Mucosa of descending colon (tissue), 3 donors: ENCODE data around the gene PLSCR4. TPM values are rescaled to one million over a fixed set of nuclear protein-coding genes. Genes with fewer than 3 reads are reported as not detected.

Experiments used
- ATAC-seq: fragments of 200-7000 bp; cut with Tn5 transposase; one replicate; pipeline ENCODE4 v1.9.1; 2020; ENCODE audit warnings: mild to moderate bottlenecking, moderate library complexity
- DNase-seq, 3 donors: peaks; one replicate each; pipeline ENCODE4 v3.0.0-alpha.2; 2020
- H3K36me3 ChIP-seq: fragments of 200-600 bp; one replicate; pipeline ENCODE4 v1.8.0; 2021; ENCODE audit warnings: low read depth, mild to moderate bottlenecking
- H3K4me1 ChIP-seq: fragments of 200-600 bp; one replicate; pipeline ENCODE4 v1.8.0; 2021; ENCODE audit warnings: low read depth, mild to moderate bottlenecking
- H3K4me3 ChIP-seq: fragments of 200-600 bp; one replicate; pipeline ENCODE4 v1.8.0; 2021; ENCODE audit warnings: mild to moderate bottlenecking
- H3K9me3 ChIP-seq: fragments of 200-600 bp; one replicate; pipeline ENCODE4 v1.8.0; 2021; ENCODE audit warnings: mild to moderate bottlenecking
- CTCF ChIP-seq: fragments of 200-600 bp; IDR thresholded peaks from one replicate; pipeline ENCODE4 v1.8.0; 2022; ENCODE audit warnings: antibody characterized with exemption, mild to moderate bottlenecking
- intact Hi-C, 2 donors: fragments of 100-400 bp; cut with DNase I in 1 of 2; cut with micrococcal nuclease in 1 of 2; formaldehyde crosslinking; loops; one replicate each; pipeline versions ENCODE4 v1.11.0 to v1.11.1; 2022; cut with DNase I, micrococcal nuclease
- total RNA-seq, 3 donors: library from RNA; stranded (reverse); fragmentation: NEBNext Ultra II Directional in 2 of 3; extraction: Animal tissue kit (Norgen Biotek cat#: 25700) in 2 of 3; gene quantifications; one replicate each; pipeline versions ENCODE4 v1.2.1 to v1.2.4, GENCODE V29; 2021 to 2023
- donor health status: DM: no; HTN: no; CAD: no; lungs with moderate emphysema.
- donor health status: DM: no; HTN: no; CAD: no.
- donor health status: DM: no; HTN: yes; CAD: no.

Gene PLSCR4
- total RNA-seq, 3 donors from 2014 or later, result 45.3 to 72.7 (median 64.0) TPM

- no peak for TF ChIP-seq CTCF
- Histone ChIP-seq H3K36me3 (no peaks in the 10 kb centered on the region), H3K4me3 (no peak overlapping the region), H3K9me3 (no peaks in the 10 kb centered on the region), H3K4me1 (no peaks in the 10 kb centered on the region)
- ATAC-seq (no peak), DNase-seq (no peak)
- intact Hi-C loops, result no loop called here
Measured at GRCh38 chr3:146279013-146279412, 28.1 kb upstream of the PLSCR4 start.

GRCh38 chr3:146277953-146278631, 27.2 kb upstream of the PLSCR4 start:
- no peak for ATAC-seq
- no peaks in the 10 kb centered on the region for H3K36me3 ChIP-seq
- intact Hi-C loops, result no loop called here
- no peaks in the 10 kb centered on the region for H3K4me1 ChIP-seq
- no peak for DNase-seq
- no peak overlapping the region for H3K4me3 ChIP-seq
- TF ChIP-seq CTCF, result no peak
- H3K9me3 ChIP-seq, result no peaks in the 10 kb centered on the region

DNA sequence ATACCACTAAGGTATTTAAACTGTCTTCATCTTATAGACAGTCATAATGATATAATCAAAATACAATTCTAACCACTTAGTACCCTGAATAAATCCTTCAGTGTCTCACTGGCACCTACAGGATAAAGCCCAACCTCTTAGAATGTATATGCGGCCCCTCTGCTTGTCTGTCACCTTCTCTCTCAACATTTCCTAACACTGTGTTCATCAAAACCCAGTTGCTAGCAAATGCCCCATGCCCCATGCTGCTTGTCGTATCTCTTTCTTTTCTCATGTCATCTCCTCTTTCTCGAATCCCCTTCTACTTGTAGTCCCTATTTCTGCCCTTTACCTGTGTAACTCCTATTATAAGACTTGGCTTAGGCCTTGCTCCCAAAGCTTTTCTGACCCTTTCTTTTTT, 24.6 kb upstream of the PLSCR4 start:
- Histone ChIP-seq H3K4me1 (no peaks in the 10 kb centered on the region), H3K4me3 (no peak overlapping the region), H3K36me3 (no peaks in the 10 kb centered on the region), H3K9me3 (no peaks in the 10 kb centered on the region)
- intact Hi-C loops, result no loop called here
- TF ChIP-seq CTCF, result no peak
- no peak for DNase-seq
- ATAC-seq, result no peak

GRCh38 chr3:146274833-146275232, 23.9 kb upstream of the PLSCR4 start:
- Histone ChIP-seq H3K36me3 (no peaks in the 10 kb centered on the region), H3K4me3 (no peak overlapping the region), H3K9me3 (no peaks in the 10 kb centered on the region), H3K4me1 (no peaks in the 10 kb centered on the region)
- TF ChIP-seq CTCF, result no peak
- no peak for ATAC-seq
- intact Hi-C loops, result no loop called here
- no peak for DNase-seq

- Histone ChIP-seq H3K9me3 (no peaks in the 10 kb centered on the region), H3K36me3 (no peaks in the 10 kb centered on the region), H3K4me3 (no peak overlapping the region), H3K4me1 (no peaks in the 10 kb centered on the region)
- intact Hi-C loops, result no loop called here
- TF ChIP-seq CTCF, result no peak
- DNase-seq (no peak), ATAC-seq (no peak)
Measured at GRCh38 chr3:146273721-146274407, 23.0 kb upstream of the PLSCR4 start.
